Adipocyte (in vitro differentiated cells): ENCODE data around the gene JAM3.
"Not testable (repeated sequence)": the region's sequence is repeated elsewhere in the genome, so short reads cannot be mapped to it uniquely, and the experiment has no call there.

ENCODE experiments used
- DNase-seq: peaks from one replicate; pipeline ENCODE4 v3.0.0-alpha.2; 2015; ENCODE audit warnings: low read depth
- H3K27me3 ChIP-seq: replicated peaks from 2 replicates; pipeline ENCODE4 v1.7.0; 2013; ENCODE audit warnings: mild to moderate bottlenecking, low read length, moderate library complexity; ENCODE audit not compliant: control insufficient read depth, insufficient read depth
- H3K36me3 ChIP-seq: 2 replicates; pipeline ENCODE4 v1.7.0; 2013; ENCODE audit warnings: low read length, mild to moderate bottlenecking, moderate library complexity; ENCODE audit not compliant: control insufficient read depth, insufficient read depth, severe bottlenecking
- H3K4me1 ChIP-seq: 2 replicates; pipeline ENCODE4 v1.7.0; 2013; ENCODE audit warnings: mild to moderate bottlenecking, low read length, moderate library complexity; ENCODE audit not compliant: control insufficient read depth, insufficient read depth
- H3K4me3 ChIP-seq: 2 replicates; pipeline ENCODE4 v1.7.0; 2013; ENCODE audit warnings: mild to moderate bottlenecking, low read length, moderate library complexity
- H3K9ac ChIP-seq: 2 replicates; pipeline ENCODE4 v1.7.0; 2013; ENCODE audit warnings: mild to moderate bottlenecking, low read length, moderate library complexity
- H3K9me3 ChIP-seq: 2 replicates; pipeline ENCODE4 v1.7.0; 2013; ENCODE audit warnings: mild to moderate bottlenecking, low read length, moderate library complexity; ENCODE audit not compliant: control insufficient read depth

Gene JAM3

GRCh38 chr11:134066943-134067885, 1.7 kb upstream of the JAM3 start:
- Histone ChIP-seq H3K9me3 (no peaks in the 10 kb centered on the region), H3K36me3 (no peaks in the 10 kb centered on the region), H3K4me3 (no peak overlapping the region), H3K9ac (no peak overlapping the region), H3K27me3 (peaks cover 11% of the 10 kb centered on the region), H3K4me1 (peaks cover 7% of the 10 kb centered on the region)
- no peak for DNase-seq

DNA sequence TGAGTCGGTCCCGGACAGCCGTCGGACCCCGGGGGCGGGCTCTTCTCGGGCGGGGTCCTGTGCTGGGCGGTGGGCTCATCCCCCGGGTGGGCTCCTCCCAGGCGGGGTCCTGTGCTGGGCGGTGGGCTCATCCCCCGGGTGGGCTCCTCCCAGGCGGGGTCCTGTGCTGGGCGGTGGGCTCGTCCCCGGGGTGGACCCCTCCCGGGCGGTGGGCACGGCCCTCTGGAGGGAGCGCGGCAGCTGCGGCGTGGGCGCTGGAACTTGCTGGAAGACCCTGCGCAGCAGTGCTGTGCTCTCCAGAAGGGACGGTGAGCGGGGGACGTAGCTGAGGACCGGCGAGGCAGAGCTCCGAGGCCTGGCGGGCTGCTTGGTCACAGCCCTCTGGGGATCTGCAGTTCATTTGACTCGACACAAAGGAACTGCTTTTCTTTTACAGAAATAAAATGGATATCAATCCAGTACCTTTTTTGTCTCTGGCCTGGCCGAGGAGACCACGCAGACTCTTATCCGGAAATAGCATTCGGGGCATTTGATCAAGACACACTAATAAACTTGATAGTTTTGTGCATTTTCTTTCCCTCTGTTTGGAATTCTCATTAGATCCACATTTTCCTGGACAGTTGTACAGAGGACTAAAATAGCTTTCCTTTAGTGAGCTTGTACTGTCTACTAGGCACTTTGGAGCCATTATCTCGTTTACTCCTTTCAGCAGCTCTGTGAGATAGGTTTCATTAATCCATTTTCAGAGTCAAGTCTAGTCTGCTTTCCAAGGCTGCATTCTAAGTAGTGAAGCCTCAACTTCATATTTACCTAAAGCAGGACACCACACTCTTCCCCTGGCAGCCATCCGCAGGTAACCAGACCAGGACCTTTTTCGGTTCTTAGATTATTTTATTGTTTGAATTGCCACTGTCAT, 812 bp downstream of the JAM3 start:
- peak overlapping the region; percentile 88 for H3K9ac ChIP-seq
- peaks cover 10% of the 10 kb centered on the region for H3K27me3 ChIP-seq
- H3K36me3 ChIP-seq = no peaks in the 10 kb centered on the region
- H3K4me1 ChIP-seq = peaks cover 12% of the 10 kb centered on the region
- H3K9me3 ChIP-seq = no peaks in the 10 kb centered on the region
- DNase-seq = peak; percentile 72
- peak overlapping the region; percentile 94 for H3K4me3 ChIP-seq

- Histone ChIP-seq H3K36me3 (no peaks in the 10 kb centered on the region), H3K9me3 (no peaks in the 10 kb centered on the region), H3K27me3 (peaks cover 3% of the 10 kb centered on the region), H3K4me3 (no peak overlapping the region), H3K4me1 (peaks cover 13% of the 10 kb centered on the region), H3K9ac (peak overlapping the region; percentile 88)
- DNase-seq = no peak
Observed at GRCh38 chr11:134070342-134070845, 1.5 kb downstream of the JAM3 start.

- Histone ChIP-seq H3K9me3 (no peaks in the 10 kb centered on the region), H3K4me1 (peaks cover 13% of the 10 kb centered on the region), H3K9ac (no peak overlapping the region), H3K36me3 (no peaks in the 10 kb centered on the region), H3K27me3 (no peaks in the 10 kb centered on the region), H3K4me3 (no peak overlapping the region)
- DNase-seq = no peak
Observed at GRCh38 chr11:134071306-134071705, 2.4 kb downstream of the JAM3 start.

DNA sequence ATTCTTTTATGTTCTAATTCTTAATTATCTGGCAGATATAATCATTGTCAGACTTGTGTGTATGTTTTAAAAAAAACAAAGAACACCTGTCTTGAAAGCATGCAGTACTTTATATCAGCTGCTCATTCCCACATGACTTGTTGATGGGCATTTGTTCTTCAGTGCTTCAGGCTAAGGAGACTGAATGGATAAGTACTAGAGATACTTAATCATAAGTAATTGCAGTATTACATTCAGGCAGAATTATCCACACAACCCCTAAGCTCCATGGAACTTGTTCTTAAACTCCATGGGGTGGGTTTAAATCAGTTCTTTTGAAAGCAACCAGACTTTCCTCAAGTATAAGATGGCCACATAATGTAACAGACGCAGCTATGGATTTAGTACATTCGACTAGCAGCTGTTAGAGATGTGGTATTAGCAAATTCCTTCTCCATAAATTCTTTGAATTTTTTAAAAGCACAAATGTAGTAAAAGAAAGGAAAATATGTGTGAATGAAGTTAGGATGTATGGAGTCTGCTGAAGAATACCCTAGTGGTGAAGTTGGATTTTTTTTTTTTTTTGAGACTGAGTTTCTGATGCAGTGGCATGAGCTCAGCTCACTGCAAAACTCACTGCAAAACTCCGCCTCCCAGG, 3.0 kb downstream of the JAM3 start:
- H3K4me1 ChIP-seq = peaks cover 13% of the 10 kb centered on the region
- no peaks in the 10 kb centered on the region for H3K36me3 ChIP-seq
- no peaks in the 10 kb centered on the region for H3K9me3 ChIP-seq
- no peaks in the 10 kb centered on the region for H3K27me3 ChIP-seq
- no peak overlapping the region for H3K9ac ChIP-seq
- no peak for DNase-seq
- no peak overlapping the region for H3K4me3 ChIP-seq

- no peak overlapping the region for H3K9ac ChIP-seq
- H3K9me3 ChIP-seq = no peaks in the 10 kb centered on the region
- no peaks in the 10 kb centered on the region for H3K27me3 ChIP-seq
- no peak overlapping the region for H3K4me3 ChIP-seq
- H3K4me1 ChIP-seq = peaks cover 13% of the 10 kb centered on the region
- DNase-seq = no peak
- no peaks in the 10 kb centered on the region for H3K36me3 ChIP-seq
Observed at GRCh38 chr11:134072844-134073243, 4.0 kb downstream of the JAM3 start.

DNA sequence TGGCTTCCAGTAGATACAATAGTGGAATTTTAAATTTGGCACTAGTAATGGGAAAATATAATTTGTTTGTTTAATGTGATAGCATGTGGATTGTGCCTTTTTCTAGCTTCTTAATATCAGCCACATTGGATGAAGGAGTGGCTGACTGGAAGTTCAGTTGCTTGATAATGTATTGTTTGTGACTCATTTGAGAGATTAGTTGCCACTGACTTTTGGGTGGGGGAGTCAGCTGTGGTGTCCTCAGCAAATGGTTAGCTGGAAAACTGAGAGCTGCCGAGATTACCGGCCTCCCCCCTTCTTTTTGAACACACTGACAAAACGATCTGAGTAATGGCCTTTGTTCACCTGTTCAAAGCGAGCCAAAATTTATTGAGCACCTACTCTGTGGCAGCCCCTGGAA, 5.5 kb downstream of the JAM3 start:
- H3K4me1 ChIP-seq = peaks cover 17% of the 10 kb centered on the region
- H3K9me3 ChIP-seq = no peaks in the 10 kb centered on the region
- H3K9ac ChIP-seq = no peak overlapping the region
- no peaks in the 10 kb centered on the region for H3K36me3 ChIP-seq
- no peak overlapping the region for H3K4me3 ChIP-seq
- DNase-seq = peak; percentile 32
- no peaks in the 10 kb centered on the region for H3K27me3 ChIP-seq

DNA sequence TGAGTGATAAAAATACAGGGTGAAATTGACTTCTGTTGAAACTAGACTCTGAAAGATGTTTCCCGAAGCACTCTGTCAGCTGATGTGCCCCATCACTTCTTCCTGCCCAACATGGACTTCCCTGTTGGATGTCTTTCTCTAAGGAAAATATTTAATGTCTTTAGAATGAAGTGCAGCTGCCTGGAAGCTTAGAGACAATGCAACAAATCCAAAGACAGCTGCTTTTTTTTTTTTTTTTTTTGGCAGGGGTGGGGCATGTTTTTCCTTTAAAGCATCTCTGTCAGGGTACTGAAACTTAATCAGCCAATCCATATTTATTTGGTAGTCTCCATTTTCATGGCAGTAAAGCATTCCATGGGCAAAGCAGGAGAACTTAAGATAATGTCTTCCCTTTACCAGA, 5.9 kb downstream of the JAM3 start:
- H3K4me3 ChIP-seq = no peak overlapping the region
- no peaks in the 10 kb centered on the region for H3K9me3 ChIP-seq
- H3K27me3 ChIP-seq = no peaks in the 10 kb centered on the region

GRCh38 chr11:134079317-134079716, 10.4 kb downstream of the JAM3 start:
- no peak overlapping the region for H3K9ac ChIP-seq
- H3K36me3 ChIP-seq = no peaks in the 10 kb centered on the region
- H3K4me1 ChIP-seq = peaks cover 14% of the 10 kb centered on the region
- H3K4me3 ChIP-seq = no peak overlapping the region
- H3K27me3 ChIP-seq = no peaks in the 10 kb centered on the region
- peak; percentile 37 for DNase-seq
- H3K9me3 ChIP-seq = no peaks in the 10 kb centered on the region

More for the DNA sequence above, 5.9 kb downstream of the JAM3 start:
- H3K36me3 ChIP-seq = no peaks in the 10 kb centered on the region
- H3K4me1 ChIP-seq = peaks cover 19% of the 10 kb centered on the region
- H3K9ac ChIP-seq = no peak overlapping the region
- no peak for DNase-seq

- not testable (repeated sequence) for H3K9me3 ChIP-seq
Observed at GRCh38 chr11:134081258-134081657, 12.4 kb downstream of the JAM3 start.

More at GRCh38 chr11:134081258-134081657, 12.4 kb downstream of the JAM3 start:
- H3K4me1 ChIP-seq, H3K9ac ChIP-seq, H3K4me3 ChIP-seq, H3K27me3 ChIP-seq, H3K36me3 ChIP-seq, DNase-seq: not testable (repeated sequence)
